NCI-H2029 treated with DMSO at 0.1 percent for 48 hours (cell line): ENCODE data around the gene PIGU.
A peak's percentile ranks its signal among the peaks of the same experiment; 100 is the strongest.
"Not testable (repeated sequence)": the region's sequence is repeated elsewhere in the genome, so short reads cannot be mapped to it uniquely, and the experiment has no call there.

Experiments used
- DNase-seq: peaks from one replicate; lab custom pipeline; 2025; lab: John Stamatoyannopoulos, UW

The PIGU gene

DNA sequence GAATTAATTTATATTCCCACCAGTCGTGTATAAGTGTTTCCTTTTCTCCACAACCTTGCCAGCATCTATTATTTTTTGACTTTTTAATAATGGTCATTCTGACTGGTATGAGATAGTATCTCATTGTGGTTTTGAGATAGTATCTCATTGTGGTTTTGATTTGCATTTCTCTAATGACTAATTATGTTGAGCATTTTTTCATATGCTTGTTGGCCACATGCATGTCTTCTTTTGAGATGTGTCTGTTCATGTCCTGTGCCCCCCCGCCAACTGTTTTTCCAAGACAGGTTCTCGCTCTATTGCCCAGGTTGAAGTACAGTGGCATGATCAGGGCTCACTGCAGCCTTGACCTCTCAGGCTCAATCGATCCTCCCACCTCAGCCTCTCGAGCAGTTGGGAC lies 15.1 kb downstream of the PIGU start:
- DNase-seq, result not testable (repeated sequence)

DNA sequence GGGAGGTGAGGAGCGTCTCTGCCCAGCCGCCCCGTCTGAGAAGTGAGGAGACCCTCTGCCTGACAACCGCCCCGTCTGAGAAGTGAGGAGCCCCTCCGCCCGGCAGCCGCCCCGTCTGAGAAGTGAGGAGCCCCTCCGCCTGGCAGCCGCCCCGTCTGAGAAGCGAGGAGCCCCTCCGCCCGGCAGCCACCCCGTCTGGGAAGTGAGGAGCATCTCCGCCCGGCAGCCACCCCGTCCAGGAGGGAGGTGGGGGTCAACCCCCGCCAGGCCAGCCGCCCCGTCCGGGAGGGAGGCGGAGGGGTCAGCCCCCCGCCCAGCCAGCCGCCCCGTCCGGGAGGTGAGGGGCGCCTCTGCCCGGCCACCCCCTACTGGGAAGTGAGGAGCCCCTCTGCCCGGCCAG lies 18.2 kb downstream of the PIGU start:
- not testable (repeated sequence) for DNase-seq

DNA sequence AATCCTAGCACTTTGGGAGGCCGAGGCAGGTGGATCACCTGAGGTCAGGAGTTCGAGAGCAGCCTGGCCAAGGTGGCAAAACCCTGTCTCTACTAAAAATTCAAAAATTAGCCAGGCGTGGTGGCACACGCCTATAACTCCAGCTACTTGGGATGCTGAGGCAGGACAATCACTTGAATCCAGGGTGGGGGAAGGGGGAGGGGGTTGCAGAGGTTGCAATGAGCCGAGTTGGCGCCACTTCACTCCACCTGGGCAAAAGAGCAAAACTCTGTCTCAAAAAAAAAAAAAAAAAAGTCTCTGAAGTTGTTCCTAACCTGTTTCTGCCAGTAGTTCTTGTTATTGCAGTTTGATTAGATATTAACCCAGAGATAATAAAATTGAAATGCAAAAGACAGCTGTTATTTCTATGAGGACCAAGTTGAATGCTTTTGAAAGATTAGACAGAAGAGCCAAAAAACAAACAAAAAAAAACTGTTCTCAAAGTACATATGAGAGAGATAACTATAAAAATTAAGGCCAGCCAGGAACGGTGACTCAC lies 22.6 kb downstream of the PIGU start:
- DNase-seq, result no peak

DNA sequence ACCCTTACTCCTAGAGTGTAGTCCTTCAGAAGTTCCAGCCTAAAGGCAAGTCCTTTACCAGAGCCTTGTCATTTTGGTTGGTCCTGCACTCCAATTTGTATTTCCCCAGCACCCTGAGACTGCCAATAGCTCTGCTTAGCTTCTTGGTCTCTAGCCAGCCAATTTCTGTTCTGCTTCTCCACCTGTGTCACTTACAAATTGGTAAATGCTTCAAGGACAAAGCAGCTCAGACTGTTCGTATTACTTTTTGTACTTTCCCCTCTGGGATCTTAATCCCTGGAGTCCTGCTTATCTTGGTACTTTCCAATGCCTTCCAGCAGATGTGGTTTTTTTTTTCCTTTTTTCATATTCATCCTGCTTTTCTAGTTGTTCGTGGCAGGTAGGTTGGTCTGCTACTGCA lies 25.7 kb downstream of the PIGU start:
- DNase-seq, result no peak

DNA sequence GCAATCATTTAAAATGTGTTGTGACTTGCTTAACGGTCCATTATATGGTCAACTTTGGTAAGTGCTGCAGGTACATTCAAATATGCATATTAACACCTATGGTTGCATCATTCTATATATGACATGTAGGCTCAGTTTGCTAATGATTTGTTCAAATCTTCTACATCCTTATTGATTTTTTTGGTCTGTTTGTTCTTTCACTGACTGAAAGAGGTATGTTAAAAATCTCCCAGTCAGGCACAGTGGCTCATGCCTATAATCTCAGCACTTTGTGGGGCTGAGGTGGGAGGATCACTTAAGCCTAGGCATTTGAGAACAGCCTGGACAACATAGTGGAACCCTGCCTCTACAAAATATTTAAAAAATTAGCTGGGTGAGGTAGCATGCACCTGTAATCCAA lies 29.2 kb downstream of the PIGU start:
- no peak for DNase-seq

DNA sequence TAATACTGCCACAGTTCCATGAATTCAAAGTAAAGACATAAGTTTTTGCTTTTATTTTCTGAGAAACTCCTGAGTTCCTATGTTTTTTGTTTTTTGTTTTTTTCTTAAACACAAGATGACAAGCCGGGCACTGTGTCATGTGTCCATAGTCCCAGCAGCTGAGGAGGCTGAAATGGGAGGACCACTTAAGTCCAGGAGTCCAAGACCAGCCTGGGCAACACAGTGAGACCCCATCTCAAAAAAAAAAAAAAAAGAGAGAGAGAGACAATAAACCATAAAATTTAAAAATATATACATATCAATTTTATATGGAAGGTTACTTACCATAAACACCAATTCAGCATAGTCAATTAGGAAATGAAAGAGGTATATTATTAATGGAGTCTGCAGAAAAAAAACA lies 31.9 kb downstream of the PIGU start:
- no peak for DNase-seq

DNA sequence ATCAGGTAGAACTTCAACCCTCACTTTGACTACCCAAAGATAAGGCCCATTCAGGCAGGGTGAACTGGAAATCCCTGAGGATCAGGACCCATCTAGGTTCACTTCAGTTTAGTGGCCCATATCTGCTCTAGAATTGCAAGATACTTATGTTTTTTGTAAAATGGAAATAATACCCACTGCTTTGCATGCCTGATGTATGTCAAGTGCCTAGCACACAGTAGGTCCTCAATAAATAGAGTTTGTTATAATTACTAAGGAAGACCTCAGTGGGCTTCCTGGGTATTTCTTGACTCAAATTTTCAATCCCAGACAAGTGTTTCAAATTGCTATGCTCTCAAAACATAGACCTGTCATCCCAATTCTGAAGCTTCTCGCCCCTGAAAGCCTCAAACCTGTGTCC lies 32.5 kb downstream of the PIGU start:
- DNase-seq, result no peak

DNA sequence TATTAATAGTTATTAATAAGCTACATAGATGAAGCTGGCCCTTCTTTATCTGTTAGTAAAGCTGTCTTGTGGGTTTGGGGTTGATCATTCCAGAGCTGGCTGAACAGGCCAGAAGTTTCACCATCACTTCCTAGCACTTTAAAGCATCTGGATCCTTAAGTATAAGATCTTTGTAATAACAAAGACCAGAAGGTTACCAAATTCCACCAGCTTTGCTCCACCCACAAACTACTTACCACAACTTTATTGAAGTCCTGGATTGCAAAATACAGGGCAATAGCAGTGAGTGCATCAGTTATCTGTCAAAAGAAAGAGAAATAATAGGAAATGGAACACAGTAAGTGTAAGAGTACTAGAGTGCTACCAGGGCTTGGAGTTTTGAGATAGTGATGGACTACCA lies 33.0 kb downstream of the PIGU start:
- no peak for DNase-seq

DNA sequence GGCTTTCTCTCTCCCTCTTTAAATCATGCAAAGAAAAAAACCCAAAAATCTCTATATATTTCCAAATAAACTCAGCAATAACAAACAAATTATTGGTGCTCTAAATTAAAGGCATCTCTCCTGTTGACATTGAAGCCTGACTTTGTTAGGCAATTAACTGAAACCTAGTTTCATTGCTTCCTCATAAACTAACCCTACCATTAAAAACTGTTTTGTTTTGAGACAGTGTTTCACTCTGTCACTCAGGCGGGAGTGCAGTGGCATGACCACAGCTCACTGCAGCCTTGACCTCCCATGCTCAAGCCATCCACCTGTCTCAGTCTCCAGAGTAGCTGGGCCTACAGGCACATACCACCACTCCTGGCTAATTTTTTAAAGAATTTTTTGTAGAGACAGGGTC lies 34.9 kb downstream of the PIGU start:
- DNase-seq, result no peak

DNA sequence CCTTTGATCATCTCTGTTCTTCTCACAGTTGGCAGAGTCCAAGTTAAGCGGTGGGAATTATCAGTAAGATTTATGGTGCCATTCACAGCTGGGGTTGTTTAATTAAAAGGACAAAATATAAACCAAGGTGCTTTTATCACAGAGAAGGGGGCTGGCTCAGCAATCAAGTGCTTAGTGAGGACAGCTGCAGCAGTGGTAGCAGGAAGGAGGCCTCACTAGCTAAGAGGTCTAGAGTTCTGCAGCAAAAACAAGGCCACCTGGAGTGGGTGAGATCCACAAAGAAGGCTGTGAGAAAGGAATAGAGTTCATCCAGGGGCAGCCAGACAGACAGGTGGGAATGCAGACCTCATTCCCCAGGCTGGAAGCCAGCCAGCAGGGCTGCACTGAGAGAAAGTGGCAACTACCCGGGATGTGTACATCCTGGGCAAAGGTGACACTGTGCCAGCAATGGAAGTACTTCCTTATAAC lies 37.1 kb downstream of the PIGU start:
- DNase-seq, result peak; percentile 84

DNA sequence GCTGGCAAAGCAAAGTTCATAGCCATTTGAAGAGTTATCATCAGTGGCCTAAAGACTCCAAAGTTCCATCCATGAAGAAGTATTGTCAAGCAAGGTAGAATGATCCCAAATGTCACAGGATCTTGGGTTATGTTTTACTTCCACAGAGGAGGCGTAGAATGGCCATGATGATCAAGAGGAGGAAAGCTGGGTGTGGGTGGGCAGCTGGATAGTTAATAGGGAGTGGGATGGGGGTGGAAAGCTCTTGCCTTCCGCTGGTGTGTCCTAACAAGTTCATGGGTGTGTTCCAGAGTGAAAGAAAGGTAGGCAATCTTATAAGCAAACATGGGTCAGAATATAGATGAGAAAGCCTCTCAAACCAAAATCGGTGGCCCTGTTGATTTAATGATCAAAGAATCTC lies 38.4 kb downstream of the PIGU start:
- no peak for DNase-seq

DNA sequence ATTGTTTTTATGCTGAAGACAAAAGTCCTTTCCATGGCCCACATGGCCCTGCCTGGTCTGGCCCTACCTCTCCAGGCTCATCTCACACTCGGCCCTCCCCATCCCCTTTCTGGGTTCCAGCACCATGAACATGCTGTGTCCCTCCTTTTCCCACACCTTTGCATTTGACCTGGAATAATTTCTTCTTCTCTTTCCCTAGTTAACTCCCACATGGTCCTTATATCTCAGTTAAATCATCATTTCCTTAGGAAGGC lies 38.9 kb downstream of the PIGU start:
- no peak for DNase-seq

DNA sequence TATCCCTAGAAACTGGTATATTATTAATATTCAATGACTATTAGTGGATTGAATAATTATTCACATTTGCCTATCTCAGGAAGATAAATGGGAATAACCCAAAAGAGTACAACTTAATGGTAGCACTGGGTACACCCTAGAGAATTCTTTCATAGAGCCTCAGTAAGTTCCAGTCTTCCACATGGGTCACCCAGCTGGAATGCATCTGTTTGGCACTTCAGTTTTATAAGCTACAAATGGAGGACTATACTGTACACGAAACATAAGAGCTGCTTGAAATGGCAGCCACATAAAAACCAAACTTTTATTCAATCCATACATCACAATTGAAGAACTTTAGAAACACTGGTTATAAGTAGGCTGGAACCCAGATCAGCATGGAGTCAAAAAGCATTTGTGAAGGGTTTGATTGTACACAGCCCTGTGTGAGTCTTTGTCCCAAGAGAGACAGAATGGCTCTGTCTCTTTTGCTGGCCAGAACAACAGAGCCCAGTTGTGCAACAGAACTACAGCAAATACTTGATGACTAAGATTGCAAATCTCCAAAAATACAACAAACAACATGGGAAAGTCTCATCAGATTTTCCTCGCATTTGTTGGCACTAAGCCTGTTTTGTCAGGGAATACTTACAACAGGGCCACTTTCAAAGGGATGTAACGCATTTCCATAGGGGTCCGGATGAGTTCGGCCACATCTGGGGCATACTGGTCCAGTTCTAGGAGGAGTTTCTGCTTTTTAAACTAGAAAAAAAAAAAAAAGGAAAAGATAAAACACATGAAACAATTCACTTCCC lies 39.5 kb downstream of the PIGU start:
- DNase-seq, result no peak

DNA sequence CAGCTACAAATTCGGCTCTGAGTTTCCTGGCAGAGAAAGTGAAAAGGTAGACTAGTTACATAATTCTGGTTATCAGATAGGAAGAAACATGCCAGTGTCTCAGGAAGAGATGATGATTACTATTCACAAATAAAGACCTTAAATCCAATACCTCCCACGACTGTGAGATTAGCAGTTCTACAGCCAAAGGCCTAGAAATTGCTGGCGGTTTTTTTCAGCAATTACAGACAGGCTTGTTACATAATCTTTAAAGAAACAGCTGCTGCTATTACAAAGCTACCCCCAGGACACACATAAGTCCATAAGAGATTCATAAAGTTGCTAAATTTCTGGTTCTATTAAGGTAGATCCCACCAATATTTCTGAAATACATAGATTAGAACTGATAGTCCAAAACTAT lies 40.2 kb downstream of the PIGU start:
- no peak for DNase-seq

DNA sequence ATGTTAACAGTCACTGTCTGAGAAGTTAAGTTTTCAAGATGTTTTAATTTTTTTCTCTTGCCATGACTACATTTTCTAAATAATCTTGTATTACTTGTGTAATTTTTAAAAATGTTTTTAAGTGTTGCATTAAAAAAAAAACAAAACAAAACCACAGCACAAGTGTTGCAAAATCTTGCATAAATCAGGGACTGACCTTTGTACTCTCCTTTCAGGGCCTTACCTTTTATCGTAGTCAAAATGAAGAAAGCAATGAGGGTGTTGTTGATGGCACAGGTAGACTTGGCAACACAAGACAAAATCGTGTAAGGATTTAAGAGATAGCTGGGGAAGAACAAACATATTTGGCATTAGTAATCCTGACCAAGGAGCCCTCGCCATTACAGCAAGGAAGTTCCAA lies 42.5 kb downstream of the PIGU start:
- no peak for DNase-seq

DNA sequence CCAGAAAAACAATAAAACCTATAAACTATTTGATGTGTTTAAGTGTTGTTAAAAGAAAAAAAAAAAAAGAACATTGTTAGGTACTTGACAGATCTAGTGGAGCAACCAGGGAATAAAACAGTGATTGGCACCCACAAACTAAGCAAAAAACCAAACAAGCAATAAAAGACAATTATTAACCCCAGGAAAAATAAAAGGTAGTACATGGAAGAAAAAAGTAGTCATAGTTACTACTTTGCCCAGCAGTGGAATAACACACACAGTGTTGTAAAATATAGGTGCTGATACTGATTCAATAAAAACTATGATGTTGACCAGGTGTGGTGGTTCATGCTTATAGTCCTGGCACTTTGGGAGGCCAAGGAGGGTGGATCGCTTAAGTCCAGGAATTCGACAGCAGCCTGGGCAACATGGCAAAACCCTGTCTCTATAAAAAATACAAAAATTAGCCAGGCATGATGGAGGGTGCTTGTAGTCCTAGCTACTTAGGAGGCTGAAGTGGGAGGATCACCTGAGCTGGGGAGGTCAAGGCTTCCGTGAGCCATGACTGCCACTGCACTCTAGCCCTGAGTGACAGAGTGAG lies 43.9 kb downstream of the PIGU start:
- no peak for DNase-seq

DNA sequence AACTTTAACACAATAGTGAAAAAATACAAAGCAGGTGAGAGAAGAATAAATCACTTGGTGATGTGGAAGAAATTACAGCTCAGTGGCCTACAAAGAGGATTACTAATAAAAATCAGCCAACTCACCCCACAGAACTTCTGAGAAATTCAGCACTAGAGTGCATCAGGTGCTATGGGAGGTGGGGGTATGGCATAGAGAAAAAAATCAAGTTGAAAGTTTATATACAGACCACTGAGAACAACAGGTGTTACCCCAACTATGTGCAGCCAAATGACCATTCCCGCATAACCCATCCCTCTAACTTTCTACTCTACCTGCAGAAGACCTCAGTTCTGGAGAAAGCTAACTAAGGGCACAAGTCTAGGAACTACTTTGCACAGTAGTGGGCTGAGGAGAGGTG lies 47.0 kb downstream of the PIGU start:
- no peak for DNase-seq

DNA sequence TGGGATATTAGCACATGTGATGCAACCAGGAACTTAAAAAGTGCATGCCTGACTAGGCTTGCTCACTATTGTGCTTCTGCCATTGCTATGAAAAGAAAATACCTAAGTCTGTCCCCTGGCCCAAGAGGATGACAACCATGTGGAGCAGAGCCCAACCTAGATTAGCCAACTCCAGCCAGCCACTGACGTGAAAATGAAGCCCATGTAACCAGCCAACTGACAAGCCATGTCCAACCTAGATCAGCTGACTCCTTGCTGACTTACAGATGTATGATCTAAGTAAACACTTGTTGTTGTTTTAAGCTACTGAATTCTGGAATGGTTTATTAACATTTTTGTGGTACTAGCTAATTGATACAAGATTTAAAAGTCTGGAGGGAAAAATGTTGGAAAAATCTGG lies 47.5 kb downstream of the PIGU start:
- DNase-seq, result no peak

DNA sequence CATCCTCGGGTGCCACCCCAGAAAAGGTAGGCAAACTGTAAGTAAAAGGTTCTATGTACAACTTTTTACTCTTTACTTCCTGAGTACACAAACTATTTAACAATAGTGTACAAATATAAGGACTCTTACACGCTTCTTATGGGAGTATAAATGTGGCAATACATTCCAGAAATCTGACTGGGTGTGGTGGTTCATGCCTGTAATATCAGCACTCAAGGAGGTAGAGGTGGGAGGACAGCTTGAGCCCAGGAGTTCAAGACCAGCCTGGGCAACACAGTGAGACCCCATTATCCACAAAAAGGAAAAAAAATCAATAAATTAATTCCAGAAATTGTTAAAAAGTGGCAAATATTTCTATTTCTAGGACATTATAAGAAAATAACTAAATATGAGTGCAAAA lies 48.9 kb downstream of the PIGU start:
- DNase-seq, result no peak

DNA sequence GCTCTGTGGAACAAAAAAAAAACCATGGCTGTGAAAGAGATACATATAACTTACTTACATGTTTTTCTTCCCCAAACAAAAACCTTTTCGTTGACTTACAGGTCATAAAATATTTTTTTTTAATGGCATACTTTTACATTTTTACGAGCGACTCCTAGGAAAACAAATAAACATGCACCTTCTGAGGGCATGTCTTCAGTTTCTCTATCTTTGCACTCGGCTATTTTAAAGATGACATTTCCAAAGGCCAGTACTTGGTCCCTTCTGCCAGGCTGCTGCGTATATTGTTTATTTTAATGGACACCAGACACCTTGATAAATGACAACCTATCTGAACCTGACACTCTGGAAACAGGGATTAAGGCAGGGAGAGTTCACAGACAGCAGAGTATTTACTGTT lies 49.4 kb downstream of the PIGU start:
- DNase-seq, result peak; percentile 44

DNA sequence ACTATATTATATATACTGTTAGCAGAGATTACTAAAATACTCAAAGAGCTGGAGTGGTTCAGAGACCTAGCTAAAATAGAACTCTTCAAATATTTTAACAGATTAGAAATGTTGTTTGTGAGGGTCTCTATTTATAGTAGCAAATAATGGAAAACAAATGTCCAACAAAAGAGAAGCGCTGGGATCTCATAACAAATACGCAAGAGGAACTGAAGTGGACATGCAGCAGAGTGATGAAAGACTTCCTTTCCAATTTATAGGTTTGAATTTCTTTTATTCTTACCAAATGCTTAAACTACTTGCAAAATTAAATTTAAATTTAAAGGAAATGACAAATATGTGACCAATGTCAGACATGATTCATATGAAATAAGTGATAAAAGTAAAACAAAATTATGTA lies 49.9 kb downstream of the PIGU start:
- peak; percentile 44 for DNase-seq

DNA sequence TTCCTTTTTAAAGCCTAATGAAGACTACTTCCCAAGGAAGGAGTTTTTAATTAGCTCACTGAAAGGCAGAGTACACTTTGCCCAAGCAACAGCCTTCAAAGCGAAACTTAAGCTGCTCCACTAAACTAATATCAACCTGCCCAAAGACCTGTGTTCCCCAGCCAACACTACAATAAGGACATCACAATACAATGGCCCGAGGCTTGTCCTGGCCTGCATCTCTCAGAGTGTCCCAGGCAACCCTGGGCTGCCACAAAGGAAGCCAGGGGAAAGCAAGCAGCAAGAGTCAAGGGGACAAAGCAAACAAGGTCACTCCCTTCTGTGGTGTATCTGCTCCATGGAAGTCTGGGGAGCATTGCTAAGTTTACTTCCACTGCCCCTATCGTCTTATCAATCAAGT lies 52.3 kb downstream of the PIGU start:
- no peak for DNase-seq

DNA sequence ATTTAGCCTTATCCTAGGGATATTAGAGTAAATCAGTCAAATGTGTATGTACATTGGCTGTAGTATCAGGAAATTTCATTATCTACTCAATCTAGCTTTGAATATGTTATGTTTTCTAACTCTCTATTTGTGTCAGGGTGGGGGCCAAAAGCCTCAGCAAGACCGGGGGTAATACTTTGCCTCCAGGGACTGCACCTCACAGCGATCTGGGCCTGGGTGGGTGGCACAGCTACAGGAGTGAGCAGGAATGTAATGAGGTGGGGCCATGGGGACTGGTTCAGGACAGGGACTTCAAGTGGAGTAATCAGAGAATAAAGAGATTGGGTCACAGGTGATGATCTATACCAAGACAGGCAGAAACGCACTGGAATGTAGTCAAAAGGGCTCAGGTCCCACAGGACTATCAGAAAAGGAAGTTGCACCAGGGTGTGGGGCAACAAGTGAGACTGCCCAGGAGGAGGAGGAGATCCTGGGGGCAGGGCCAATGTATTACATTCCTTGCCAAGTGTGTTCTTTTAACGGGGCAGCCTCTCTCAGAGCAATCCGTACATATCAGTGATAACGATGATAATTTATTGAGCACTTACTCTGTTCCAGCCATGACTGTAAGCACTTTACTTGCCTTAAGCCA lies 54.0 kb downstream of the PIGU start:
- no peak for DNase-seq
